HG03442 (cell line): Measurements from ENCODE around the gene IL2RA.

Source experiments
- ATAC-seq: cut with Tn5 transposase; IDR thresholded peaks from one replicate; pipeline ENCODE4 v1.9.1; 2021; ENCODE audit warnings: mild to moderate bottlenecking, moderate library complexity; ENCODE audit not compliant: unreplicated experiment

The IL2RA gene

GRCh38 chr10:6061056-6061455, 1.1 kb downstream of the IL2RA start:
- ATAC-seq: no peak

- no peak for ATAC-seq
Measured at GRCh38 chr10:6059506-6059905, 2.7 kb downstream of the IL2RA start.

DNA sequence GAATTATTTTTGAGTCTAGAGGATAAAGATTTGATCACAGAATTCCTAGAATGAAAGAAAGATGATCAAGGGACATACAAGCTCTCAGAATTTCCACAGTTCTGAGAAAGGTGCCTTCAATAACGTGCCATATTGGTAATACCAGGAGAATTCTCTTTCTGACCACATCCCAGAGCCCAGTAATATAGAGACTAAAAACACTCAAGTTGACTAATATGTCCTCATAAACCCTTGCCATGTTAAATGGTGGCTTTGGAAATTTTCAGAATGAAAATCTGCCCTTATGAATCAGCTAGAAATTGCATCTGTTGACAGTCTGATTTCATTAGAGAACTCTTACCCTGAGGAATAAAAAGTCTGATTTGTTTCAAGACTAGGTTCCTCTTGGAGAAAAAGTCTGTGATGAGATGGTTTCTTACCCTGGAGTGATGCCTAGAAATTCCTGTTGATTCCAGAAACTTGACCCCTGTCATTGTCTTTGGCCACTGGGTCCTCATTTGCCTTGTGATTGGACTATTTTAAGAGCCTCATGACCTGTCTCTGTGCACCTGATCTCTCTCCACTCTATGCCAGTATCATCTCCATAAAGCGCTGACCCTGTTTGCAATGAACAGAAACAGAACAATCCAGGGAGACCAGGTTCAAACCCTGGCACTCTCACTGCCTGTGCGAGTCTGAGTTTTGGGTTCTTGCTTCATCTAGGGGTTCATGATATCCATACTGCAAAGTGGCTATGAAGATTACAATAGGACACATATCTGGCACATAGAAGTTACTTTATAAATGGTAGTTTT, 3.3 kb downstream of the IL2RA start:
- ATAC-seq: peak; percentile 44

DNA sequence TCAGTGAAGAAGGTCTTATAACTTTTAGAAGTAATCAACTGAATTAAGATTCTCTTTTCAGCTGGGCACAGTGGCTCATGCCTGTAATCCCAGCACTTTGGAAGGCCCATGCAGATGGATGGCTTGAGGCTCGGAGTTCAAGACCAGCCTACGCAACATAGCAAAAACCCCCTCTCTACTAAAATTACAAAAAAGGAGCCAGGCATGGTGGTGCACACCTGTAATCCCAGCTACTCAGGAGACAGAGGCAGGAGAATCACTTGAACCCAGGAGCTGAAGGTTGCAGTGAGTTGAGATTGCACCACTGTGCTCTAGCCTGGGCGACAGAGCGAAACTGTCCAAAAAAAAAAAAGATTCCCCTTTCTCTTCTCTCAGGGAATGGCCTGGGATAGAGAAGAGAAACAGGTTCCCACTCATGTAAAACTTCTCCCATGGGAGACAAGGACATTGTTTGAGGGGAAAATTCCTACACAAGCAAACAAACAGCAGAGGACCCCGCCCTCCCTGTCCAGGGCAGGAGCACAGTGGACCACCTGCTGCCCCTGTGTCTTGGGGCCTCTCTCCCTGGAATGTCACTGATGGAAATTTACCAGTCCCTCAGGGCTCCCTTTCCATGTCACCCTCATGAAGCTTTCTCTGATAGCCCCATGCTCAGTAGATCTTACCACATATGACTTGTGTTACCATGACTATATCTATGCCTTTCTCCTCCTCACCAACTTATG, 5.6 kb downstream of the IL2RA start:
- no peak for ATAC-seq

DNA sequence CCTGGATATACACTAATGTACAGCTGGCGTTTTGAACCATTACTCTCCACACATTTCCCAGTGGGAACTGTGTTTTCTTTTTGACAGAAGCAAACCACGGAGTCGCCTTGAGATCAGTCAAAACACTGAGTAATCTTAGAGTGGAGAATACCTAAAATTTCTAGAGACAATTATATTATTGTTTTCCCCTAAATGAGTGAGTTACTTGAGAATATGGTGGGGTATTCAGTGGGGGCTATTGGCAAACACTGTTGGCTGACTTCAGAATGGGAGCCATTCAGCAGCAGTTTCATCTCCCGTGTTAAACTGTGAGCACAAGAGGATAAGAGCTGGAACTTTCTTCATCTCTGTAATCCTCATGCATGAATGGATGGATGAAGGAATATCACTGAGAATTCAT, 6.2 kb downstream of the IL2RA start:
- no peak for ATAC-seq

GRCh38 chr10:6054884-6055283, 7.3 kb downstream of the IL2RA start:
- ATAC-seq: no peak

DNA sequence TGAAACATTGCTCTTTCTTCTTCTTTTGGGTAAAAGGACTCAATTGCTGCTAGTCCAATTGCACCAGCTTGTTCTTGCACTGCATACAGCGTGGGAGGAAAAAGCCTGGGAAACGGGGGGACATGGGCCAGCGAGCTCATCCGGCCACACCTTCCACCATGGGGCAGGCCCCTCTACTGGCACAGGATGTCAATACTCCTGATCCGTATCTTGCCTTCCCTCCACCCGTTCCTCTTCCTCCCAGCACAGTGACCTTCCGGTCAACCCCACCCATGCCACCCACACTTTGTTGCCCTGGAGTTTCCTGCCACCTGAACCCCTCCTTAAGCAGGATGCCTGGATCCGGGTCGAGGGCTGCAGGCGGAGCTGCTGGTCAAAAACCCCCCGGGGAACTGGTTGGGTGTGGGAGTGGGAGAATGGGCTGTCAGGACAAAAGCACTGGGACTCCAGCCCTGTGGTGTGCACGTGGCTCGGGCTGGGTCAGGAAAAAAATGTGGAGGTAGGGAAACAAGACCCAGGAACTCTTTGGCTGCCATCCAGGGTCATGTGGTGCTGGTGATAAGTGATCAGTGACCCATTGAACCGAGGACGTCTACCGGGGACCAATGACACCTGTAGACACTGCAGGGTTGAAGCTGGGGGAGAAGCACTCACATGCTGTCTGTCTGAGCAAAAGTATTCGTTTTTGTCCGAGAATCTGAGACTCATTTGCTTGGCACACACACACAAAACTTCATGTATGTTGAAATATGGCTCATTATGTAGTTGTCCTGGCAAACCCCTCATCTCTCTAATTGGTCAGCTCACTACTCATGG, 8.1 kb downstream of the IL2RA start:
- ATAC-seq: no peak

DNA sequence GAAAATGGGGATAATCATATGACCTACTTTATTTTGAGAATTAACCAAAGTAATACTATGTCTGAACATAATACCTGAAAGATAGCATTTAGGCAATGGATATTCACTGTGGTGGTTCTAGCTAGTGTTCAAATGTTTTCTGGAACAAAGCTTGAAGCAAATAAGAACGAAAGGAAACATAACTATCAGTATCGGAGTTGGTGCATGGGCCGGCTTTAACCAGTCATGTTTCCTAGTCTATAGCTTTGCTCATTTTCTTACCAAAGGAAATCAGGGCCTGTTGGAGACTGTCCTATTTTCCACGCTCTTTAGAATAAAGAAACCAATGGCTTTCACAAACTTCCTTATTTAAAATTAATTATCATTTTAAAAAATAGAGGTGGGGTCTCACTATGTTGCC, 8.9 kb downstream of the IL2RA start:
- ATAC-seq: no peak

- peak; percentile 35 for ATAC-seq
Measured at GRCh38 chr10:6052247-6053221, 9.6 kb downstream of the IL2RA start.

- ATAC-seq: peak; percentile 65
Measured at GRCh38 chr10:6050801-6051445, 11.2 kb downstream of the IL2RA start.

DNA sequence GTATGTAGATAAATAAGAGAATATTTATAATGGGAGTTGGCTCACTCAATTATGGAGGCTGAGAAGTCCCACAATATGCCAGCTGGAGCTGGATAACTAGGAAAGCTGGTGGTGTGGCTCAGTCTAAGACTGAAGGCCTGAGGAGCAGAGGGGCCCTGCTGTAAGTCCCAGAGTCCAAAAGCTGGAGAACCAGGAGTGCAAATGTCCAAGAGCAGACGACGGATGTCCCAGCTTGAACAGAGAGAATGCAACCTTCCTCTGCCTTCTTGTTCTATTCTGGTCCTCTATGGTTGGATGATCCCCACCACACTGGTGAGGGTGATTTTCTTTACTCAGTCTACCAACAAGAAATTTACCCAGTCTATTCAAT, 13.2 kb downstream of the IL2RA start:
- ATAC-seq: no peak

GRCh38 chr10:6048281-6049030, 13.7 kb downstream of the IL2RA start:
- no peak for ATAC-seq

DNA sequence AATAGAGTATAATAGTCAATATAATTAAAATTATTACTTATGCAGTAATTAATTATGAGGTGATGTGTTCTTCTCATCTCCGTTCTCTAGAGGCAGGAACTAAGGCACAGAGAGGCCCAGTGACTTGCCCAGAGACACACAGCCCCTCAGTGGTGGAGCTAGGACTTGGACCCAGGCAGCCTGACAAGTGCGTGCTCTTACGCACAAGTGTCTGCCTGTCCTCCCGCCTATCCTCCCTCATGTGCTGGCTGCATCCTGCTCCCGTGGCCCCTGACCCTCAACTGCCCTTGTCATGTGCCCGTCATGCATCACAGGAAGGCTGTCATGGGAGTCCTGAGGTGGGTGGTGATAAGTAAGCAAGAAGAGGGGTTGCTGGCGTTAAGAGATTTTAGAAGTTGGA, 14.3 kb downstream of the IL2RA start:
- ATAC-seq: no peak

GRCh38 chr10:6046773-6047611, 15.2 kb downstream of the IL2RA start:
- no peak for ATAC-seq

DNA sequence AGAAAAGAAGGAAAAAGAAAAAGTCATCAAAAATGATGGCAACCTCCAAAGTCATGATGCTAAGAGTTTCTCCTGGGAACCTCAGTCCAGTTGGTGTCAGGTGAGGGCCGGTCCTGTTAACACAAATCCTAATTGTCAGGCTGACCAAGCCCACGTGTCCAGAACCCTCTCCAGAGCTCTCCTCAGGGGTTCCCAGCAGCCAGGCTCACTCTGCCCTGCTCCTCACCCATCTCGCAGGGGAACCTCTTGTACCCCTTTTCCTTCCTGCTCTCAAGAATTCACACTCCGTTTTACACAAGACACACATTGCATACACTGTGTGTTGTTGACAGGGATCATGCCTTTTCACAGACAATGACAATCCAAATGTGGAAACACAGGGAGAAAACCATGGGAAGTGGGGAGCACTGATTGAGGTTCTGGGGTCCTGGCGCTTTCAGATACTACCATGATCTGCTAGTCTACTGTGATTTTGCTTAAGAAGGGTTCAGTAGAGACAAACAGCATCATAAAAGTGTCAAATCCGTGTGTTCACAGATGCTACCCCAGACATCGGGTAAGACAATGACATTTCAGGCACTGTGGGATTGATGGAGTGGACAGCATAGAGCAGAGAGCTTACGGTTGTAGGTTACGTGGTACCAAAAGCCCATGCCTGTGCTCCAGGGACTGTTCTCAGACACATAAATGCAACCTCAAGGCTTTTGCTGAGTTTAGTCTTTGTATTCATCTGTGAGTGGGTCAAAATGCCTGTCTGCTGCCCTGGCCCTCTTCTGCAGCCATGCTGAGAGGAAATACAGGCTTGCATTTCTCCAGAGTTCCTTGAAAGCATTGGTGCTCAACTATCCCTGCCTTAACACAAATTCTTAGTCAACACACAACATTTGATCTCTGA, 16.0 kb downstream of the IL2RA start:
- no peak for ATAC-seq

DNA sequence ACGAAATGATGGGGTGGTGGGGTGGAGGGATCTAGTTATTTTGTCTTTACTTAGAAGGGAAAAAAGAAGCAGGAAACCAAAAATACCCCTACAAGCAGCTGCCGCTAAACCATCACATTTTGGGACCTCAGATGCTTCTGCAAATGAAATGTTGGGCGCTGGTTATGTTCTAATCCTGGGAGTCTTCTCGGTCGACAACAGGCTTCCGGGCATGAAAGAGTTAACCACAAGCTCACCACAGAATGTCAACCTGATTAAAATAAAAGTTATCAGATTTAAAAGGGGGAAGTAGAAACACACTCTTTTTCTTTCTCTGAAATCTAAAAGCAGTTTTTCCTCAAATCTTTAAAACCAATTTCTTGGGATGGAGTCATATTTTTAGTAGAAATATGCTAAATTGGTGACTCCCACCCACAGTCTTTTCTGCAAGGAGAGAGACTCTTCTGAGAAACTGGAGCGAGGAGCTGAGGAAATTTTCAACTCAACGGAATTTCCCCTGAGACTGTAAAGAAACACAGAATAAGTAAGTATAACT, 16.8 kb downstream of the IL2RA start:
- peak; percentile 13 for ATAC-seq

GRCh38 chr10:6044751-6045313, 17.3 kb downstream of the IL2RA start:
- ATAC-seq: peak; percentile 46
